NCI-H2227 (cell line): ENCODE measurements around the gene CHRM5.

Experiments
- DNase-seq: peaks from one replicate; lab custom pipeline; 2025; ENCODE audit not compliant: unreplicated experiment; lab: John Stamatoyannopoulos, UW

Gene CHRM5, protein sequence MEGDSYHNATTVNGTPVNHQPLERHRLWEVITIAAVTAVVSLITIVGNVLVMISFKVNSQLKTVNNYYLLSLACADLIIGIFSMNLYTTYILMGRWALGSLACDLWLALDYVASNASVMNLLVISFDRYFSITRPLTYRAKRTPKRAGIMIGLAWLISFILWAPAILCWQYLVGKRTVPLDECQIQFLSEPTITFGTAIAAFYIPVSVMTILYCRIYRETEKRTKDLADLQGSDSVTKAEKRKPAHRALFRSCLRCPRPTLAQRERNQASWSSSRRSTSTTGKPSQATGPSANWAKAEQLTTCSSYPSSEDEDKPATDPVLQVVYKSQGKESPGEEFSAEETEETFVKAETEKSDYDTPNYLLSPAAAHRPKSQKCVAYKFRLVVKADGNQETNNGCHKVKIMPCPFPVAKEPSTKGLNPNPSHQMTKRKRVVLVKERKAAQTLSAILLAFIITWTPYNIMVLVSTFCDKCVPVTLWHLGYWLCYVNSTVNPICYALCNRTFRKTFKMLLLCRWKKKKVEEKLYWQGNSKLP

DNA sequence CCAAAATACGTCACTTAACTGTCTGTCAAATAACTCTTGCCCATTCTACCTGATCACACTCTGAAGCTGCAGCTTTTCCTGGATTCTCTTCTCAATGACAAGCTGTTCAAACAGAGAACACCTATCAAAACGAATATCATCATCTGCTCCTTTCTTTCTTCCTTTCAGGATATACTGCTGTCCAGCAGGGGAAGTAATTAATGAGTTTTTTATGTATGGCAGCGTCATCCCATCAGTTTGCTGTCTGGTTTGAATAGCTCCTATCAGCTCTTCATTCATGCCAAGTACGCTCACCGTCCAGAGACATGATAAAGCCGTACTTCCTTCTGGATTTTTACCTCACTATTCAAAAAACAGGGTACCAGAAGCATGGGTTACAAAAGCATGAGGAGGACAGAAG is at the start of gene CHRM5:
Gene CHRM5, plus strand, starts transcription at position 274 of the 400 bp plus-strand sequence. CDS start 94,221 bp downstream, outside the sequence.
- peak; percentile 0 for DNase-seq

DNA sequence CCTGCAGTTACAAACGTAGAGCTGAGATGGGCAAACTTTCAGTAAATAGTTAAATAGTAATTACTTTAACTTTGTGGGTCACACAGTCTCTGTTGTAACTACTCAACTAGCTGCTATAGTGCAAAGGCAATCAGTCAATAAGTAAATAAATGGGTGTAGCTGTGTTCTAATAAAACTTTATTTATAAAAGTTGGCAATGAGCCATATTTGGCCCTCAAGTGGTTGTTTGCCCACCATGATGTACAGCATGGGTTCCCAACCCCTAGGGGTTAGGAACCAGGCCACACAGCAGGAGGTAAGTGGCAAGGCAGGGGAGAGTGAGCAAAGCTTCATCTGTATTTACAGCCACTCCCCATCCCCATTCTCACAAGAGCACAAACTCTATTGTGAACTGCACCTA is 44.9 kb upstream of the CHRM5 start:
- no peak for DNase-seq

DNA sequence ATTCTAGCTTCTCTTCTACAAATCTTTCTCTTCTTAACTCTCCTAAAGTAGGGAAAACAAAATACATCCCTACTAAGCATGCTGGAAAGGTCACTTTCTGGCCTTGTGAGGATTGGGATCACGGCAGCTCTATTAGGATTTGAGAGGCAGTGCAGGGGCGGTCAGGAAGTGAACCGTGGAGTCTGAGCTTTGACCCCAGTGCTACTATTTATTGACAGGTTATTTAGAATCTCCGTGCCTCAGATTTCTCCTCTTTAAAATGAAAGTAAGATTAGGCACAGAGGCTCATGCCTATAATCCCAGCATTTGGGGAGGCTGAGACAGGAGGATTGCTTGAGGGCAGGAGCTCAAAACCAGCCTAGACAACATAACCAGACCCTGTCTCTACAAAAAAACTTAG is 42.0 kb upstream of the CHRM5 start:
- no peak for DNase-seq

DNA sequence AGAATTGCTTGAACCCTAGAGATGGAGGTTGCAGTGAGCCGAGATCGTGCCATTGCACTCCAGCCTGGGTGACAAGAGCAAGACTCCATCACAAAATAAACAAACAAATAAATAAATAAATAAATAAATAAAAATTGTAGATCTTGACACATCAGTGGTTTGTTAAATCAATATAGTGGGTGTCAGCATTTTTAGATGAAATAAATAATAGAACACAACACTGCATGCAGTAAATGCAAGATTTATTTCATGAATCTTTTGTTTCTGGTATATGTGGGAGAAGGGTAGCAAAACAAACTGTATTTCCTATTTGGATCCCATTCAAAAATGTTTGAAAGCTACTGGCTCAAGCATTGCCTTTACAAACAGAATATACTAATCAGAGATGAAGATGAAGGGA is 35.6 kb upstream of the CHRM5 start:
- DNase-seq: no peak

DNA sequence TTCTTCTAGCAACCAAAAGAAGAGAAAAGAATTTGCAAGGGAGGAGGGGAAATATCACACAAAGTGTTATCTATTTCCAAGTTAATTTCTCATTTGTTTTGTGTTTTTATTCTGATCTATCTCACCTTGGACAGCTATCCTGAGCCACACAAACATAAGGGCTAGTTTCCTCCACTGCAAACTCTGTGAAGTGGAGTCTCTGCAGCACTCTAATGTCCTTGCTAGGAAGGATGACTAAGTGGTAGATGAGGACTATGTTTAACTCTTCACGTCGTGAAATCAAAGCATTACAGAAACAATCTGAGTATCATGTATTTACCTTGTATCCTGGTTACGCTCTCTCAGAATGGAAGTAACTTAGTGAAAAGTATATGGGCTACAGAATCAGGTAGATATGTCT is 33.9 kb upstream of the CHRM5 start:
- no peak for DNase-seq

DNA sequence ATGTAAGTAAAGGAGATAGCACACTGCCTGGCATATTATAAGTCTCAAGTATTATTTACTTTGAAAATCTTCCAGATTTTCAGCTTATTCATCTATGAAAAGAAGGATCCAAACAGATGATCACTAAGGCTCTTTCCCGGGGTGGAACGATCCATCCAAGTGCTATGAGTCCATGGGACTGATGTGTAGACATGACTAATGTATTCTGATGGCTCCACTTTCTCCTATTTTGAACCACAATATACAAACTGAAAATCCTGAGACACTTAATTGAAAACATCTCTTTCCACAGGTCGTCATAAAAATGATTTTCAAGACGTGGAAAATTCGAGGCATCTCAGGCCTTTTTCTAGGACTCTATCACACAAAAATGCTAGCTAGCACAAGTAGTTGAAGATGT is 33.4 kb upstream of the CHRM5 start:
- DNase-seq: no peak

DNA sequence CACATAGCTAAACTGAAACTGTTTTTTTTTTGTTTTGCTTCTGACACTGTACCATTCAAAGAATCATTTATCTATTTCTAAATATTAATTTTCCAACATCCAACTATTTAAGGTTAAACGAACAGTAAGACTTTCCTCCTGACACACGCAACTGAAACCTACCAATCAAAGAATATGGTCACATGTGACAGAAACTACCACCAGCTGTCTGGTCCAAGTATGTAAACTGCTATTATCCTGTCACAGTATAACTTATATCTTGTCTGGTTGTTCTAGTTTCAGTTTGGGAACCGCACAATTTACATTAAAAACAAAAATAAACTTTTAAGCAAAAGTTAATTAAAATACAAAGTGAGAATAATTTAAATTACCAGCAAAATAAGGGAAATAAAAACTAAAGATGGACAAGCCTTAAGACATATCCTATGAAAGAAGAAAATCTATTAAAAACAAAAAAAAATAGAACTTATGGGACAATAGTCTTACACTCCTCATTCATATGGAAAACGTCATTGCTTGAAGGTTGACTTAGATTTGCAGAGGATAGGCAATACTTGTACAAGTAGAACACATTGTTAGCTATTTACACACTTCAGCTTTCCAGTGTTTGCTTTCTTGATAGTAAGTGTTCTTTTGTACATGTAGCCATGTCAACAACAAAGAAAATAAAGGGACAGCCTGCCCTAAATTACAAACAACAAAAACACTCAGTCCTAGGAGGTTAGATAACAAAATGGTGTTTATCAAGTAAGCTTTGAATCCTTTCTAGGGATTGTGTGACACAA is 26.8 kb upstream of the CHRM5 start:
- DNase-seq: no peak

DNA sequence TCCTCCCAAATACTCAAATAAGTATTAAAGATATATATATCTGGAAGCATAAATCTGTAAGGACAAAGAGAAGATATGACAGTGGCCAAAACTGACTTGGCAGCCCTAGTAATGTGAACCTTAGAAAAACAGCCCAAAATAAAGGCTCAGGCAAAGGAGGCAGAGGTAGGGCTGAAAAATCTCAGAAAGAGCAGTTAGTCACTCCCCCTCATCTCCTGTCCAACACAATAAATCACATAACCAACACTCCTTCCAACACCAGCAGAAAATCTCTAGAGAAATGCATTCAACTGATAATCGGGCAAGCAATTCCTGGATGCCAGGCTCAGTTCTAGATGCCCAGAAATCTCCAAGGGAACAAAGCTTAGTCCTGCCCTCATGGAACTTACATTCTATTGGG is 22.1 kb upstream of the CHRM5 start:
- DNase-seq: no peak

DNA sequence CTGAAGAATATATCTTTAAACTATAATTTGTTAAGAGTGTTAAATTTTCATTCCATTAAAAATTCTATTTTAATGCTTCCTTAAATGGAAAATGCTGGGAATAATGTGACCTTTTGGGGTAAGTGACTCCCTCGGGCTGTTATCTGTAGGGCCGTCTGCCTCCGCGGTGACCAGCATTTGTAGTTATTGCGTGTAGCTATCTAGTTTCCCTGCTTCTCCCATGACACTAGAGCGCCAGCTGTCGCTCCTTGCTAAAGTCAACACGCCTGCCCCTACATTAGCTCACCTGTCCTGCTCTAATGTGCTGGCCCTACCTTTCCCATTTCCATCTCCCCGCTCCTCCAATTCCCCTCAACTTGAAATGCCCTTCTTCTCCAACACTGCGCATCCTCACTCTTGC is 12.4 kb upstream of the CHRM5 start:
- no peak for DNase-seq

DNA sequence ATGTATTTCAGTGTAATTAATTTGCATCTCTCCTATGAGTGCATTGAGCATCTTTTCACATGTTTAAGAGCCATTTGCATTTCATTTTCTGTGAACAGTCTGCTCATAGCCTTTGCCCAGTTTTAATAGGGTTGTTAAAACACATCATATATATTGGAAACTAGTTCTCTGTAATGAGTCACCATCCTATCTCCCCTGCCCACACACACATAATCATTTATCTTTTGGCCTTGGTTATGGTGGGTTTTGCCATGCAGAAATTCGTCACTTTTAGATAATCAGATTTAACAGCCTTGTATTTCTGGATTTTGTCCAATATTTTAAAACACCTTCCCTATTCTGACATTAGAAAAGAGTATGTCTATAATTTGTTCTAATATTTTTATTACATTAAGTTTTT is 11.9 kb upstream of the CHRM5 start:
- no peak for DNase-seq

DNA sequence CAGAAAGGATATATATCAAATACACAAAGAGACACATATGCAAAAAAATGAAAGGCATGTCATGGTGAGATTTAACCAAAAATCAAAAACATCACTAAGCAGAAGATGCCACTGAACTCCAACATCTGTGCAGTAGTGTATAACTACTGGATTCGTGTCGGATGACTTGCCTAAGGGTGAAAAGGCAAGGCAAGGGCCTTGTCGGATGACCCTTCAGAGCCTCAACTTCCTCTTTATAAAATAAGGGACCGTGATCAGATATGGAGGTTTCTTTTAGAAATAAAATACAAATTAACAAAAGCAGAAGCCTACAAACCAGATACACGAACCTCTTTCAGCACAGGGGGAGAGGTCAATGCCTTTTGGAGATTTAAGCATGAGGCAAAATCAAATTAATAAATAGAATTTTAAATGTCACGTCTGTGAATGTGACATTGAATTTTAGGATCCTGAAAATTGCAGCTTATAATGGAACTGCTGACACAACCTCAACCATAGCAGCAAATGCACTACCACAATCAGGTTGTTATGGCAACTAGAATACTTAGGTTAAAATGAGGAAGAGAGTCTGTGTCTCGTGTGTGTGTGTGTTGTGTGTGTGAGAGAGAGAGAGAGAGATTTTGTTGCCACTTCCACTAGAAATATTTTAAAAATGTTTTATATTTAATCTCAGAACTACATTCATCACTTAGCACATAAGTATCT is 8.3 kb upstream of the CHRM5 start:
- peak; percentile 8 for DNase-seq

DNA sequence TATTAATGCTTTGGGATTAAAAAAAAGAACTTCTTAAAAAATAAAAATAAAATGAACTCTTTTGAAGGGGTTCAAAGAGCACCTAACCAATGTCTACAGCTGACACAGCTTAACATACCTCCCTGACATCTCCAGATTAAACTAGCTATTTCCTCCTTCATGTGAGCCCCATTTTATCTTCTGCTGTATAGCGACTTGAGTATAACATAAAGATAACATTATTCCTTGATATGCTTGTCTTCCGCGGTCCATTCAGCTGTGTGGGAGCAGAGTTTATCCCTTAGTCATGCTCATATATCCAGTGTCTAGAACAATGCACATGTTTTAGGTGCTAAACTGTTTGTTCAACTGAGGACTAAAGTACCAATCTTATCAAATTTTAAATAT is 7.8 kb upstream of the CHRM5 start:
- no peak for DNase-seq

DNA sequence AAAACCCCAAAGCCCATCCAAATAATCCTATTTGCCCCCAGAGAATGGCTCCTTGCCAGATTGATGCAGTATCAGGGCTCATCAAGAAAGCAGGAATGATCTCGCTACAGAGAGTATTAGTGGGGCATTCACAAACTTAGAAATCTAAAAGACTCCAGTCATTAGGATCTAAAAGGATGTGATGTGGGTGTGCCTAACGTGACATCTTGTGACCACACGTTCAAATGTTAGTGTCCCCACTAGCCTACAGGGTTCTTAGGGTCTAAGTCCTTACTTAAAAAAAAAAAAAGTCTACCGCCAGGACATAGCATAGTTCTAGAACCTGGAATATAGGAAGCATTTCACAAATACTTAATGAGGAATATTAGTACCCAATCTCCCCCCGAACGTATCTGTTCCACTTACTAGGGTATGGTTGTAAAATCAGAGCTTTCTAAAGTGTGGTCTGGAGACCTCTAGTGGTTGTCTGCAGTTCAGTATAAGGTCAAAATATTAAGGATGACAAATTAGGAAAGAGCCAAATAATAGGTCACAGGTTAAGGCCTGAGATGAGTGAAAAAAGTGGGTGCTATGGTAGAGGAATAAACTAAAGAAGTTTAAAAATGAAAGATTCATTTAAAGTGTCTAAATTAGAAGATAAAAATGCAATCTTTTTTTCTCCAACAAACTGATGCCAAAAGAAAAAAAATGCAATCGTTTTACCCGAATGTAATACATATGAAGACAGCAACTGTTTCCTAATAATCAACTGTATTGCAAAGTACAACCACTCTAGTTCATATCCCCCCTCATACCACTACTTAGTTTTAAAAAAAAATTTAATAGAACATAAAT is 4.2 kb upstream of the CHRM5 start:
- DNase-seq: peak; percentile 14

DNA sequence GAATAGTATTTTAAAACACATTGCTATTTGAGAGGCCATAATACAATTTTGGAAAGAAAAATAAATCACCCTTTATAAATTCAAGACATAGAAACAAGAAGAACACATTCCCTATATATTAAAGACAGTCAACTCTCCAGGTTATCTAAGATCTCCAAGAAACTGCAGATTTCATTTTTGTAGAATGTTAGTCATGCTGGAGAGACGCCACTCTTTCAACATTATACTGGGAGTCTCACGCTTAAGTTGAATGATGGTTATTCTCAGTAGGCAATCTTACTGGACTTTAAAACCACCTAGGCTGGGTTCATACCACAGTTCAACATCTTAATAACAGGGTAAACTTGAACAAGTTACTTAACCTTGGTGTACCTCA is 3.6 kb upstream of the CHRM5 start:
- no peak for DNase-seq

DNA sequence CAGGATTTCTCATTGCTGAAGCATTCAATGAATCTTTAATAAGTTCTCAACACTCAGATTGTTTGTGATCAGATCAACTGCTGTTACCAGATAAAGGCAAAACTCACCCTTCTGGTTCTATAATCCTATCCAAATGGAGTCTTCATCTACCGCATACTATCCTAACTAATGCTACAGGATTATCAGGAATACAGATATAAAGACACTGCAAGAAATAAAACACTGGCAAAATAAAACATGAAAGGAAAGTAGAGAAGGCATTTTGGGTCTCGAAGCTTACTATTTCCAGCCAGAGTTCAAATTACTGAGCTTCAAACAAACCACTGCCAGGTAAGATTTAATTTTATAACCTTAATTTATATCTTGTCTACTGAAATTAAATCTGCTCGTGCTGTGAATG is 524 bp downstream of the CHRM5 start:
- no peak for DNase-seq

DNA sequence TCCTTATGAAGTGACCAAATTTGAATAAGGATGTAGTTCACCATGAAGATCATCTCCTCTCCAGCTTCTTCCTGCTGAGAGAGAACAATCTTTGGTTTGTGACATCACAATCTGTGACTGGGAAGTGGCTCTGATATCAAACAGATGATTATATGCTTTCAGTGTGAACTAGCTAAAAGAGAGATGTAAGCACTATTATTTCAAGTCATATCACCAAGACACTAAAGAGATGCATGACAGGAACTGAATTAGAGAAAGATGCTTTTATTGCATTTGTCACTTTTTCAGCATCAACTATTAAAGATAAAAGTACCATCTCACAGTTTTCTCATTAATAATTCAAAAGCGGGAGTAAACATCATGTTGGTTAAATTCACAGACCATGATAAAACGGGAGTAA is 3.5 kb downstream of the CHRM5 start:
- peak; percentile 5 for DNase-seq

DNA sequence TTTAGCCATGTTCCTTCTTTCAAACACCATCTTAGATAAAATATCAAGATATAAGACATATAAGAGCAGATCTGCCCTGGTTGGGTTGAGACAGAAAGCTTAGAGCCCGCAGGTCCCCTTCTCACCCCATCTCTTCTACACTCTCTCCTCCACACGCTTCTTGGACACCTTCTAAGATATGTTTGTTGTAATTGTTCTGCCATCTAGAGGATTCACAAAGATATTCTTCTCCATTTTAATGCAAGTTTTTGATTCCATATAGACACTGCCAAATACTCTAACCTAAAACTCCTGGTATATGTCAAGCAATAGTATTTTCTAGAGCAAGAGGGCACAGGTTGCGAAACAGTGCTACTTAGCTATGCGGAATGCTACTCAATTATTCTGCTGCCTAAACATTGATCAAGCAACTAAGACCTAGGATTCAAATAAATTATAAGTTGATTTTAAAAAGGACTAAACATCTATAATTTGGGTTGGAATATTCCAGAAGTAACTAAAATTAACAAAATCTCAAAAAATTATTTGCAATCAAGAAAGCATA is 6.8 kb downstream of the CHRM5 start:
- peak; percentile 0 for DNase-seq

DNA sequence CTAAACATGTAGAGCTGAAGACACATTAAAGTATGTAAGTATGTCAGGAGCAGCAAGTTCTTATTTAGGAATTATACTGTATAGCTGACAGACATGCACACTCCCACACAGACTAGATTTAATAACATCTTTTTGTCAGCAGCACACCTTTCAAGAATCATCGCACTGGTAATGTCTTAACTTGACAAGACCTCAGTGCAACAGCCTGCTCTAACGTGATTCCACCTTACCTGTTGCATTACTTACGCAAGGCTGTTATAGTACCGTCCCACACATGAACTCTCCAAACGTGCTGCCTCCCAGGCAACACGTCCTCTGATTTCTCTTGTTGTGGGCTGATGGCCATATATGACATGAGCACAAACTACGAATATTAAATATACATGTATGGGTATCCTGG is 11.9 kb downstream of the CHRM5 start:
- DNase-seq: no peak

DNA sequence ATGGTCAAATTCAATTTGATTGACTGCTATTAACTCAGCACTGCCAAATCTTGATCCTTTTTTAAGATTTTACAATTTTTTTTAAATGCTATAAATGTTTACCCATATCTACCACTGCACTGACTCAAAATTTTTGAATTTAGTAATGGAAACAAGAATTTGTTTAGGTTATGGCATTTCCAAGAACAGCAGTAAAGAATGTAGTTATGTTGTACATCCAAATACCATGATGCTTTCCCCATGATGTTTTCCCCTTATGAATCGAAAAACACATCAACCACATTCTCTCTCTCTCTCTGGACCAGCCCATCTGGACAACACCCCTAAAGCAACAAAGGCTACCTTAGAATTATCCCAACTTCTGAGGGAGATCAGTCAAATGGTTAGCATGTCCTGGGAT is 14.2 kb downstream of the CHRM5 start:
- no peak for DNase-seq

DNA sequence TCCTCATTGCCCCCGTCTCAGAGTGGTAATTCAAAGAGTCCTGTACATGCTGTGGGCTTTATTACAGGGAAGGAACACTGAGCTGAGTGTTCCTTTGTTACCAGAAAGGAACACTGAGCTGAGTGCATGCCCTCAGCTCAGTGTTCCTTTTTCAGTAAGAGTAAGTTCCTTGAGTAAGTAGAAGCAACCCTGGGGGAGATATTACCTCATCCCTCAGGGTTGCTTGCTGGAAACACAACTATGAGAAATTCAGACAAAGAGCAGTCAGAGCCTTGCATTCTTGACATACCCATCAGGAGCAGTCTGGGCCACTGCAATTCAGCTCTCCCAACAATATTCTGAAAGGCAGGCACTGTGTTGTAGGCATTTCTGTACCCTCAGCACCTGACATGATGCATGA is 17.0 kb downstream of the CHRM5 start:
- no peak for DNase-seq

DNA sequence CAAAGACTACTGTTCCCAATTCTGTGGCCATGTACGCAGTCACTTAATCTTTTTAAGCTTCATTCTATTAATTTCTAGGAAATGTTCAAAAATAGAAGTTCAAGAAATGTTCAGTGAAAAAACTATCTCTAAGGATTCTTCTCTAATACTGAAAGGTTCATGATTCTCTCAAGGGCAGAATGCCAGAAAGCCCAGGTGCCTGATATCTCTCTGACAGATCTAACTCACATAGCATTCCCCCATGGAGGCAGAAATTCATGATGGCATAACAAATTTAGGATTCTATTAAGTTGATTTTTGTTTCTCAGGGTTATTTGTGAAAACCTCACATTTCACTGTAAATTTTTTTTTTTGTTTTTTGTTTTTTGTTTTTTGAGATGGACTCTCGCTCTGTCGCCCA is 17.5 kb downstream of the CHRM5 start:
- DNase-seq: no peak
